Measurements from ENCODE around the gene LYPD5.
"Not testable (repeated sequence)": the region's sequence is repeated elsewhere in the genome, so short reads cannot be mapped to it uniquely, and the experiment has no call there.

The LYPD5 gene

DNA sequence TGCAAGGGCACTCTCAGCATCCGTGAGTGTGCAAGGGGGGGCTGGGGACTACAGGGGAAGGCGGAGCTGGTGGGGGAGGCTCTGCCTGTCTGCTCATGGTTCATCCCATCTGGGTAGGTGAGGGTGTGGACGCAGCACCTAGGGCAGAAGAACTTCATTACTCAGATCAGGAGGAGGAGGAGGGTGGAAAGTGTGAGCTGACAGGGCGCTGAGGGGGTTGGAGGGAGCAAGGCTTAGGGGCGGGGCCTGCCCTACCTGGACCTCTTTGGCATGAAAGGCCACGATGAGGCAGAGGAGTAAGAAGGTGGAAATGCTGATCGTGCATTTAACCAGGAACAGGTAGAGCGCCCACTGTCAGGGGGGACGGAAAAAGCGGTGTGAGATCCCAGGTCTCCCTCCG lies 26.0 kb downstream of the LYPD5 start:
- DNase-seq, result no peak

DNA sequence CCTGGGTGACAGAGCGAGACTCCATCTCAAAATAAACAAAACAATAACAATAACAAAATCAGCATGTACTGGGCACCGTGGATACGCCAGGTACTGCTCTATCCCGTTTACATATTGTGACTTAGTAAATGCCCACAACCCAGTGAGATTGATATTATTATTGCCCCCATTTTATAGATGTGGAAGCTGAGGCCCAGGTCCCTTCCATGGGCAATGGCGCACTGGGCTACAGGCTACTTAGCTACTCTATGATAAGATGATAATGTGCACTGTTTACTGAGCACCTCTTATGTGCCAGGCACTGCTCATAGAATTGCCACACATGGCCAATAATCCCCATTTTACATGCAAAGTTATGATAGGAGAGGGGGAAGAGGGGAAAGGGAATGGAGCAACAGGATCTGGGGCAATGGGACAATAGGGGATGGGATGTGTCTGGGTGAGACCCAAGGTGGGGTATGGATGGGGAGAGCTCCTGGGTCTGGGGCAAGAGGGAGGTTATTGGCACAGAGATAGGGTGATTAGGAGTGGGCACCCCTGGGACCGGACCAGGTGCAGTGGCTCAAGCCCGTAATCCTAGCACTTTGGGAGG lies 26.9 kb downstream of the LYPD5 start:
- no peak for DNase-seq

DNA sequence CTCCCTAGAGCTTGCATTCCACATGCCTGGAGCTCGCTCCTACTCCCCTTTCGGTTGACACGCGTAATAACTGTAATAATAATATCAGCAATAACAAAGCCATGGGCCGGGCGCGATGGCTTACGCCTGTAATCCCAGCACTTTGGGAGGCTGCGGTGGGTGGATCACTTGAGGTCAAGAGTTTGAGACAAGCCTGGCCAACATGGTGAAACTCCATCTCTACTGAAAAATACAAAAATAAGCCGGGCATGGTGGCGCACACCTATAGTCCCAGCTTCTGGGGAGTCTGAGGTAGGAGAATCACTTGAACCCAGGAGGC lies 27.3 kb downstream of the LYPD5 start:
- DNase-seq, result not testable (repeated sequence)

DNA sequence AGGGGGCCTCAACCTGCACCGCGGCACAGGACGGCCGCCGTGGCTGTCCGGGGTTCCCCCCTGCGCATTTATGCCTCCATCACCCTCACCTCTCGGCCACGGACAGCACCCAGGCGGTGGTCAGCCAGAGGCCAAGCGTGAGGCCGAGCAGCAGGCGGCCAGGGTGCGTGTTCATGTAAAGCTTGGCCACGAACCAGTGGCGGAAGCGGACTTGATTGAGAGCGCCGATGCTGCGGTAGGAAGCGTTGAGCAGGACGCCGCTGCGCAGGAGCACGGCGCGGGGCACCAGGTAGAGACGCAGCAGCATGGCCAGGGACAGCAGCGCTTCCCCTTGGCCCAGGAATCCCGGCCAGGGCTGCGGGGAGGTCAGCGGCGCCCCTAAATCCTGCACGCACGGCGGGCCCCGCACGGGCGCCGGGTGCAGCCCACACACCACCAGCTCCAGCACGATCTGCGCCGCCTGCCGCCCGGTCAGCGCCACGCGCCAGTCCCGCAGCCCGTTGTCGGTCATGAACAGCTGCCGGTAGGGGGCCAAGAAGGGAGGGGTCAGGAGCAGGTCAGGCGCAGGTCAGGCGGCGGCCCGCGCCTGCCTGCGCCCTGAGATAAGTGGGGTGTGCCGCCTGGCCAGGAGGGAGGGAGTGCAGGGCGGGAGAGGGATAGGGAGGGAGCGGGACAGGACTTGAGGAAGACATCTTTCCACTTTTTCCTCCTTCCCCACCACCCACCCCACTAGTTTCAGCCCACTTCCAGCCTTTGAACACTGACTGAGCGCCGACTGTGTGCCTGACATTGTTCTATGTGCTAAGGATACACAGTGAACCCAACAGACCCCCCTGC lies 27.9 kb downstream of the LYPD5 start:
- no peak for DNase-seq

DNA sequence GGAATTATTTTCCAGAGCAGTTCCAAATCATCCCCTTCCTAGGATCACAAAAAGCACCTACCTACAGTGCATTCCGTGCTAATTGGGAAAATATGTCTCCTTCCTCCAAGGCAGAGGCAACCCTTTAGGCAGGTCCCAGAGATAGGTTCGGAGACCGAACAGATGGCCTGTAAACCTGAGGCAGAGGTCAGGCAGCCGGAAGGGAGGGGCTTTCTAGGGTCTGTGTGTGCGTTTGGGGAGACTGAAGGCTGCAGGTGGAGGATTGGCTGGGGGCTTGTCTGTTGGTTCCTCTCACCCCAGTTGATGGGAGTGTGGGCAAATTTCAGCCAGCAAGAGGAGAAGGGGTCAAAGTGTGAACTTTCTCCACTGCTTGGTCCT lies 28.5 kb downstream of the LYPD5 start:
- no peak for DNase-seq

DNA sequence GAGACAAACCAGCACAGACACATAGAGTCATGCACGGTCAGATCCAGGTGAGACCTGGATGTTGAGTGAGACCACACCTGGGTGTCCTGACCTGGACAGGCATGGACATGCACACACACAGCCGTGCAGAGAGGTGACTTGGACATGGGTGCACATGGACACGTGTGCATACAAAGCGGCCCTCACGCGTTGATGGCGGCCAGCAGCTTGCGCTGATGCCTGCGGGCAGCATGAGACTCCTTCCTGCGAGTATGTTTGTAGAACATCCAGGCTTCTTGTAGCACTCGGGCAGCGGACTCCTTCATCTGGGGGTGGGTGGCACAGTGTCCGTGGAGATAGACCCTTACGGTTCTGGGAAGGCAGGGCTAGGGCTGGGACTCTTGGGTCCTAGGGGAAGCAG lies 33.0 kb downstream of the LYPD5 start:
- DNase-seq, result no peak

DNA sequence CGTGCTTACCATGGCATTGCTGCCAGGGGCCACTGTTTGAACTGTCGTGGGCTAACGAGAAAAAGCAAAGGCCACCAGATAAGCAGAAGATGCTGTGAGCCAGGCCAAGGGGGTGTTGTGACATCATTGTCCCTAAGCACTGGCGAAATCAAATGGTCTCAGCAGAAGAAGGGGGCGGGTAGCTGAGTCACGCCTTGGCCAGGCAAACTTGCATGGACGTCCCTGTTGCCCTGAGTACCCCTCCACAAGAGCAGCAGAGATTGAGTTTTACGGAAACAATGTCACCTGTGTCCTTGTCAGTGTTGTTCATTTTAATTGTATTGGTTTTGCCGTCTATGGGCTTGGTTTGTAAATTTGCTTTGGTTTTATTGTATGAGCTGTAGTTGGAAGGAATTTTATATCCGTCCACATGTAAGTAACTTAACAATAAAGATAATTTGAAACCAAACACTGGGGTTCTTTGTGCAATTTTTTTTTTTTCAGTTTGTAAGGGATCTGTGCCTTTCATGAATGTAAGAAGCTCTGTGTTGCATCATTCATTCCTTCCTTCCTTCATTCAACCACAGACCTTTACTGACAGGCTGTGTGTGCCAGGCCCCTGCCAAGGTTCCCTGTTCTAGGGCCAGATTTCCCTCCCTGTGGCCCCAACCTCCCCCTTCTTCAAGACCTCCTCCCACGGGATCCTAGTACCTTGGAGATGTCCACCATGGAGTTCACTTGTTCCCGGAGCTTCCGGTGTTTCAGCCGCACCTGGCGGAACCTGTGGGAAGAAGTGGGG lies 33.8 kb downstream of the LYPD5 start:
- no peak for DNase-seq

DNA sequence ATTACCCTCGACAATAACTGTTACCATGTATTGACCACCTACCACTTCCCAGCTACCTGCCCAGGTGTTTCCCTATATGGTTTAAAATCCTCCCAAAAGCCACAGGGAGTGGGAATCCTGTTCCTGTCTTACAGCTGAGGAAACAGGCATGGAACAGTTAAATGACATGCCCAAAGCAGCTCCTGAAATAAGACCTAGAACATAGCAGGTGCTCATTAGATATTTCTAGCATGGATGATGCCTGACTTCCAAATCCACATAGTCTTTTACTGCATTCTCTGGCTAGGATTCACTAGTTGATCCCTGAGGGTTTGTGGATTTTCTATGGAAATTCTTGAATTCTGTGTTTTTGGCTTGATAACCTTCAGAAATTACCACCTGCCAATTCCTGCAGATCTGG lies 34.4 kb downstream of the LYPD5 start:
- no peak for DNase-seq

DNA sequence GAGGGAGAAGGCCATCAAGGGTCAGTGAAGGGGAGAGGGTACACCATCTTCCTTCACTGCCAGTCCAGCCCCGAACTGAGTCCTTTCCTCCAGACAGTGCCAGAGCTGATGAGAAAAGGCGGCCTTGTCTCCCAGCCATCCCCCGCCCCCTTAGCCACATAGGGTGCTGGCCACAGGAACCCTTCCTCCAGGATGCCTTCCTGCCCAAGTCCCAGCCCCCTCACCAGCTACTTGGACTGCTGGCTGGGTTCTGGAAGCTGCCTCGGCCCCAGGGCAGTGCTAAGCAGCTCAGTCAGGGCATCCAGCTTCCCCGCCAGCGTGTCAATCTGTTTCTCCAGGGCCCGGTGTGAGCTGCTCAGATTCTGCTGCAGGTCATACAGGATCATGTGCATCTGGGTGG lies 34.9 kb downstream of the LYPD5 start:
- no peak for DNase-seq

DNA sequence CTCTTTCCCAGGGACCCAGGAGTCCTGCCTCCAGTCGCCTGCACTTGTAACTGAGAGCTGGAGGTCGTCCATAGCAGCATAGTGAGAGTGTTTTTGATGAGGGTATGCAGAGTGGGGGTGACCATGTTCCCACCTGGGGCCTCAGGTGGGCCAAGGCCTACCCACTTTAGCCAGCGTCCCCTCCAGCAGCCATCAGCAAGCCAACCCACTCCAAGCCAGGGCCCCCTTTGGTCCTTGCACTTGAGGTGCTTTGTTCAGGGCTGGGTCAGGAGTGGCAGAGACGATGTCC lies 35.5 kb downstream of the LYPD5 start:
- no peak for DNase-seq

DNA sequence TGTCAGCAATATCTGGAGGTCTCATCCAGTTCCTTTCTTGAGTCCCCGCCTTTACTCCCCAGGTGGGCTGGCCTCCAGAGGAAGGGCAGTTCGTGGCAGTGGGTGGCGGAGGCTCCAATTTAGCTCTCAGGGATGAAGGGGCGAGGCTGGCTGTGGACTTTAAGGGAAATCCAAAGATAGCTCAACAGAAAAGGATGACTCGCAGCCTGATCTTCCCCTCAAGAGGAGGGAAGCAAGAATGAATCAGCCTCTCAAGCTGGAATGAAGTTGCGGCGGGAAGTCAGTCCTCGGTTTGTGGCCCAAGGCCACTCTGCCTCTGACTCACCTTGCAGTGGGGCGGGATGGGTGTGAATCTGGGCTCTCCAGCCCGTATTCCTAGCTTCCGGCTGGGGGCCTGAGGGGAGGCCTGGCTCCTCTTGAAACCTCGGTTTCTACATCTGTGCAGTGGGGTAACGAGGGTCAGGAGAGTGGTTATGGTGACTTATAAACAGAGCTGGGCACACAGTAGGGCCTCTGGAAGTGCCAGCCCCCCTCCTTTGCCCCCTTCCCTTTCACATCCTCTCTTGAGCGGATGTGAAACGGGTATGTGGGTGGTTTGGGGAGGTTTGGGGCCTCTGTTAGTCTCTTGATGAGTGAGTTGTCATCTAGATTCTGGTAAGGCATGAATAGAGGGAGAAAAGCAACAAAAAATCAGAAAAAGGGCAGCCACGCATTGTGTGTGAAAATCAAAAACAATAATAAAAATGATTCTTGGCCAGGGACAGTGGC lies 37.0 kb downstream of the LYPD5 start:
- peak in 1 of 2 experiments; percentile 17 for DNase-seq

DNA sequence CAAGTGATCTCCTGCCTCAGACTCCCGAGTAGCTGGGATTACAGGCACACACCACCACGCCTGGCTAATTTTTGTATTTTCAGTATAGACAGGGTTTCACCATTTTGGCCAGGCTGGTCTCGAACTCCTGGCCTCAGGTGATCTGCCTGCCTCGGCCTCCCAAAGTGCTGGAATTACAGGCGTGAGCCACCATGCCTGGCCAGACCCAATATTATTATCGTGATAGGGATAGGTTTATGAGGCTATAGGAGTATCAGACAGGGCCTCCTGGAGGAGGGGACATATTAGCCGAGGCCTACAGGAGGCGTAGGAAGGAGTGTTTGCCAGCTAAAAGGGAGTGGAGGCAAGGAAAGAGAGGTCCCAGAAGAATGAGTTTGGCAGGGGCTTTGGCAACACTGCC lies 37.6 kb downstream of the LYPD5 start:
- not testable (repeated sequence) for DNase-seq

DNA sequence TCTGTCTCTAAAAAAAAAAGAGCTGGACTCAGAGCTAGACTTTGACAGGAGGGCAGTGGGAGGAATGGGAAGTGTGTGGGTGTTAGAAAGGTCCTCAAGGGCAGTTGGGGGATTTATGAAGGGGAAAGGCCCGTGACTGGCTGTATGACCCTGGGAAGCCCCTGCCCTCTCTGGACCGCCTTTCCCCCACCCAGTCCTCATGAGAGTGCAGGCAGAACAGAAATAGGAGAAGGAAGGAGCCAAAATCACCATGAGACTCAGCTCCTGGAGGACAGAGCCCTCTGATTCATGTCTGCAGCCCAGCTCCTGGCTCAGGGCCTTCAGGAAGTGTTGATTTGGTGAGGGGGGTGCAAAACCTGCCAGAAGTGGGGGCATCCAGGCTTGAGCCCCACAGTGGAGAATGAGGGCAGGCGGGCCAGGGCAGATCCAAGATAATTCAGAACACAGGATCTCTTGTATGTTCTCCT lies 38.7 kb downstream of the LYPD5 start:
- no peak for DNase-seq

DNA sequence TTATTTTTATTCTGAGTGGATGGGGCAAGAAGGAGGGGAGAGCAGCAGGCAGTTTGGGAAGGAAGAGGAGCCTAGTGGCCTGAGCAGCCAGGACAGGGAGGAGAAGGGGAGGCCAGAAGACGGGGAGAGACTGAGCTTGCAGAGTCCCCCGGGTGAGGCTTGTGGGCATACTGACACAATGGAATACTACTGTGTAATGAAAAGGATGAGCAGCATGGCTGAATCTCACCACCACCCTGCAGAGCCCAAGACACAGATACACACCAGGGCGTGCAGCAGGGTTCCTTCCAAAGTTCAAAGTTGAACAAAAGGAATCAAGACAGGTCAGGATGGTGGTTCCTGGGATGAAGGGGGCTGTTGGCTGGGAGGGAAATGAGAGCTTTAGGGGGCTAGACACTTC lies 39.4 kb downstream of the LYPD5 start:
- no peak for DNase-seq

DNA sequence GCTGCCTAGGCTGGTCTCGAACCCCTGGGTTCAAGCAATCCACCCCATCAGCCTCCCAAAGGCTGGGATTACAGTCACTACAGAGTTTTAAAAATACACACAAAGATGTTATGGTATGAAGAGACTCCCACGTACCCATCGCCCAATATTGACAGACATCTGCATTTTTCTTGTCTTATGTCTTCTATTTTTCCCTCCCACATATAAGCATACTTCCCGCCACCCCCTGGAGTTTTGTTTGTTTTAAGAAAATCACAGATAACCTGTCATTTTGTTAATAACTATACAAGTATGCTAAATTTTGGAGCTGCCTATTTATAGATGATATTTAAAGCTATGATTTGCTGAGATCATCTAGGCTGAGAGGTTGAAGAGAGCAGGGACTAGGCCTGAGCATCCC lies 41.3 kb downstream of the LYPD5 start:
- DNase-seq, result no peak

DNA sequence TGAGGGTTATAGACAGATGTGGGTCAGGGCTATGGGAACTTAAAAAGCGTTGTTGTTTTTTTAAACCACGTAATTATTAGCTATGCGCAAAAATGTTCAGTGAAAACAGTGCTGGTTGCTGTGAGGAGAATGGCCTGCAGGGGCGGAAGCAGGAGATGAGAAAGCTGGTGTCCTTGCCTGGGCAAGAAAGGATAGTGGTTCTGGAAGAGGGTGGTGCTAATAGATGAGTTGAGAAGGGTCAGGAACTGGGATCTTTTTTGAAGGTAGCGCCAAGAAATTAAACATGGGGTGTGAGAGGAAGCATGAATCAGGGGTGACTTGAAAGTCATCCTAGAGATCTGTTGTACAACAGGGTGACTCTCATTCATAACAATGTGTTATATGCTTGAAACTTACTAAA lies 42.7 kb downstream of the LYPD5 start:
- no peak for DNase-seq

DNA sequence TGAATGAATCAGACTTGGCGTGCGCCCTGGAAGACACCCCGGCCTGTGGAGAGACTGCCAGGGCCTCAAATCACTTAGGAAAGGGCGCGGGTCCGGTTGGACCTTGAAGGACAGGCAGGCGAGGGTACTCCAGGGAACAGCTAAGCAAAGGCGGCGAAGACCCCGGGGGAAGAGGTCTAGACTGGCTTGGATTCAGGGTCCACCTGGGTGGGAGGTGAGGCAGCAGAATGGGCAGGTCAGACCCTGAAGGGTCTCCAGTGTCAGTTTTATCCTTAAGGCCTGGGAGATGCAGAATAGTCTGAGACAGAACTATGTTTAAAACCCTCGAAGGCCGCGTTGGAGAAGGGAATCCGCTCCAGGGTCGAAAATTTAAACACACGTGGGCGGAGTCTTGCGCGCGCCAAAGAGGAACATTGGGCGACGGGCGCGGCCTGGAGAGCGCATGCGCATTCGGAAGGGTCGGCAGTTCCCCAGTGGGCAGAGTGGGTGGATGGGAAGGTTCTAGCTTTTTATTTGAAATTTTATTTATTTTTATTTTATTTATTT lies 46.9 kb downstream of the LYPD5 start:
- peak; percentile 85 to 94 for DNase-seq

DNA sequence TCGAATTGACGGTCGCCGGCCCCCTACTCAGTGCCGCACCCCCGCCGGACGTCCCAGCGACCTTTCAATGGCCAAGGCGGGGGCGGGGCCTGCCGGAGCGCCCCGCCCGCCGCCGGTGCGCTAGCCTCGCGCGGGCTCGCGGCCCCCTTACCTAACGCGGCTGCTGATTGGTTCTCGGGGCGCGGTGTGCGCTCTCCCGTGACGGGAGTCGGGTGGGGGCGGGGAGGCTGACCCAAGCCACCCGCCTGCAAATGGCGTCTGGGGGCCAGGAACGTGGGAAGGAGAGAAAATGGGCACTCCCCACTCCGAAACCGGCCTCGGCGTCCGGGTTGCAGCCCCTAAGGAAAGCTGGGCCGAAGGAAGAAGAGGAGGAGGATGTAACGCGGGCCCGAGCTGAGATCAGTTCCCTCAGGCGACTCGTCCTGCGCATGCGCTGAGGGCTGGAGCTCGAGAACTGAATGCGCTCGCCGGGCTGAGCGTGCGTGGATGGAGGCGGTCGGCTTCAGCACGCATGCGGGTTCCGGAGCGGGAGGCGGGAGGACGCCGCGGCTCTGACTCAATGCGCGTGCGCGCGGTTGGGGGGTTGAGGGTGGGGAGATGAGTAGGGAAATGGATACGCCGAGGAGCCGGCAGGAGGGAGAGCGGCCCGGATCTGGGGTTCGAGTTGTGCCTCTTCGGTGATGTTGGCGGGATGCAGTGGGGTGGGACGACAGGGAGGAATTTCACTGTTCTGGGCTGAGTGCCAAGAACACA lies 47.6 kb downstream of the LYPD5 start, which contains the start of gene SMG9:
TSS of gene SMG9 (minus strand) at position 460 of the 753 bp plus-strand sequence. CDS start 4,221 bp downstream, outside the sequence.
- peak; percentile 98 to 99 for DNase-seq

DNA sequence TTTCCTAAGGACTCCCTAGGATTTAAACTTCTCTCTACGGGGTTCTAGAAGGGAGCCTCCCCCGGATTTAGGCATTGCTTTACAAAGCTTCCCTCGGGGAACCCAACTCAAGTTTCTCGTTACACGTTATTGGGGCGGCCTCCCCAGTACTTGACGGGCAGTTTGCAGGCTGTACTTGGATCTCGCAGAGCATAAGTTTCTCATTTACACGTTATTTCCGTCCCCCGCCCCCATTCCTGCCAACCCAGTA lies 48.1 kb downstream of the LYPD5 start:
- no peak for DNase-seq

DNA sequence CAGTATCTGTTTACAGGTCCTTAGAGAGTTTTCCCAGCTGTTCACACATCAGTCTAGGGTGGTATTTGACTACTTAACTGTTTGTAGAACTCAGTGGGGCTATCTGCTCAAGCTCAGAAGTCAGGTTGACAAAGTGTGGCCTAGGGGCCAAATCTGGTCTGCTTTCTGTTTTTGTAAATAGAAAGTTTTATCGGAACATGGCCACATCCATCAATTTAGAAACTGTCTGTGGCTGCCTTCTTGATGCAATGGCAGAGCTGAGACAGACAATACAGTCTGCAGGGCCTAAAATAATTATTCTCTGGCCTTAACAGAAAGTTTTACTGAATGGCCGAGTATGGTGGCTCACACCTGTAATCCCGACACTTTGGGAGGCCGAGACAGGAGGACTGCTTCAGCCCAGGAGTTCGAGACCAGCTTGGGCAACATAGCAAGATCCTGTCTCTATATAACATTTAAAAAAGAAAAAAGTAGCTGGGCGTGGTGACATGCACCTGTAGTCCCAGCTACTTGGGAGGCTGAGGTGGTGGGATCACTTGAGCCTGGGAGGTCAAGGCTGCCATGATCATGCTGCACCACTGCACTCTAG lies 49.9 kb downstream of the LYPD5 start:
- DNase-seq, result no peak

DNA sequence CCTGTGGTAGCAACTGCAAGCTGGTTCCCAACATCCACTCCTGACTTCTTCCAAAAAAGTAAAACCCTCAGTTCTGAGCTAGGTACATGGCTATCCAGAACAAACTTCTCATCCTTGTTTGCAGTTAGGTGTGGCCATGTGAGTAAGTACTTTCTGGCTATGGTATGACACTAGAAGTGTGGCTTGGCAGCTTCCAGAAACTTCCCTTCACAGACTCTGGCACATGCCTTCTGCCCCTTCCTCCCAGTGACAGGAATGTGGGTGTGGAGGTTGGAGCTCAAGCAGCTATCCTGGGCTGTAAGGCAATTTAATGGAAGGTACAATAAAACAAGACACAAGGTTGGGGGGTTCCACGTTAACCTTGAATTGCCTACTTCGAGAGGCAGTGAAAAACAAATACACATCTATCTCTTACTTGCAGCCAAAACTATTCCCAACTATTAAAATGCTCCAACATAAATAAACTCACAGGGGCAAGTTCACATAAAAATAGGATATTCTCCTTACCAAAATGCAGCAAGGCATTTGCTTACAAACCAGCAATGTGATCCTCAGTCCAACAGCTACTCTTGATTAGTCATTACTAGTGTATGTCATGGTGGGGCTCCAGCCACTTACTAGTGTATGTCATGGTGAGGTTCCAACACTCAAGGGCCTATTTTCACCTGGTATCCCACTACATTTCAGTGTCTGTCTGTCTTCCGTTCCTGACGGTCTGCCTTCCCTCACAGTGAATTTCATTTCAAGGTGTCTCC lies 50.6 kb downstream of the LYPD5 start:
- DNase-seq, result no peak

Data from NCI-H446 (cell line).